ENCODE results near the gene KCNC1.

KCNC1 gene

DNA sequence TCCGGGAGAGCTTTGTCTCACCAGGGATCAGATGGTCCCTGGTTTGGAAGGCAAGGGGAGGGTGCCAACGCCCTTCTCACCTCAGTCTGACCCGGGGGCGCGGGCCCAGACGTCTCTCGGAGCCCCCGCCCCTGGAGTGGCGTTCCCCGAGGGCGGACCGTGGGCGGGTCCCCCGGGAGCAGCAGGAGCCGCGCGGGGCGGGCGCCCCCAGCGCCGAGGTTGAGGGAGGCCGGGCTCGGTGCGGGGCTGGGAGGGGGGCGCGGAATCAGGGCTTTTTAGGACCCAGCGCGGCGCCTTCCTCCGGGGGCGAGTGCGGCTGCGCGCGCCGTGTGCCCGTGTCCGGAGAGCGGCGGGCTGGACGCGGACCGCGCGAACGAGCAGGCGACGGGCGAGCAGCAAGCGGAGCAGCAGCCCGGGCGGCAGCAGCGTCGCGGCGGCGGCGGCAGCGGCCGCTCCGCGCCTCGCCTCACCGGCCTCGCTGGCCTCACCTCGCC, at the start of gene KCNC1:
TSS of gene KCNC1 (plus strand) at position 364 of the 494 bp plus-strand sequence. CDS start 1,222 bp downstream, outside the sequence.
- DNase-seq, result peak; percentile 33

DNA sequence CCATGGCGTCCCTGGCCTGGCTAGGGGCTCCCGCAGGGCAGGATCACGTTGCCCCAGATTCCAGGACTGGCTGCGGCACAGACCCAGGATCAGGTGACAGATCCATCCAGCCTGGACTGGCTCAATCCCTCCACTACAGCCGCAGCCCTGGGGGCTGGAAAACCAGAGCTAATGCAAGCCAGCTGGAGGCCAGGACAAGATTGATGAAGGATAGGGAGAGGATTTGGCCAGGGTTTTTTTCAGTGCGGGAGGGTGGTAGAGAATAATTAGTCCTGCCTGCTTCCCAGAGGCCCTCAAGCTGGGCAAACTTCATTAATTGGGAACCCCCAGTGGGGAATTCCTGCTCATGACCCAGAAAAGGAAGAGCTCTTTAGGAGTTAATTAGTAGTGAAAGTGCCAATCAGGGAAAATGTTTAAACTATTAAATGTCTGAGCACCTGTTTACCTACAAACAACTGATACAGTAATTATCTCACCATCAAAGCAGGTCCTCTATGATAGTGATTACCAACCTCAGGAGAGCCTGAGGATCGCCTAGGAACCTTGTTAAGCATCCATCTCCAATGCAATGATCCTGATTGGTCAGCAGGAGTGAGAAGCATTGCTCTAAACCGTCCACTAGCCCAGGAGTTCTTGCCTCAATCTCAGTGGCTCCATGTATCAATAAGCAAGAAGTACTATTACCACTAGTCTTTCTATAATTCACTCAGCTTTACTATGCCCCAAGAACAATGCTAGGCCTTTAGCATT, 48.2 kb upstream of the KCNC1 start:
- DNase-seq, result no peak

DNA sequence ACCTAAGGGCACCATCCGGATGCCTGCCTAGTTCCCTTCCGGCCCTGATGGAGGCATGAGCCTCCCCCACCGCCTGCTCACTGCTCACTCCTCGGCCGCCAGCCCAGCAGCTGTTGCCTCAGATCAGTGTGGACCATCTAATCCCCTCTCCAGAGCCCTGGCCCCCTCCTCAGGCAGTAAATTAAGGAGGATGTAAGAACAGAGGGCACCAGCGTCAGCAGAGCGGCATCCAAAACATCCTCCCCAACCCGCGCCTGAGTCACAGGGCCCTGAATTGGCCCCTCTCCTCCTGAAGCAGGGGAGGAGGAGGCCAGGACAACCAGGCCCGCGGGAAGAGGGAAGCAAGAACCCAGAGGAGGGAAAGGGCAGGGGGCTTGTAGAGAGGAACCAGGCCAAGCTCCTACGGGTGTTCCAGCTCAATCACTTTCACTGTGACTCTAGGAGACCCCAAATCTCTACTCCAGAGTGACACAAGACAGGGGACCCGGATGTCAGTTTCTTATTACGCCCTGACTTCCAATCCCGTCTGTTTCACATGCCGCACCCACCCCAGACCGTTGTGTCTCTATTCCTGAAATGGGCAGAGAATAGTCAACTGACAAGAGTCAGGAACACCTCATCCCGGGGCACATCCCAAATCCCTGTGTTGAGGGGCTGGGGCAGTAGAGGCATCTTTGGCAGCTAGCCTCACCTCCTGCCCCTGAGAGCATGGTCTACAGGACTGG, 46.5 kb upstream of the KCNC1 start:
- DNase-seq, result no peak

DNA sequence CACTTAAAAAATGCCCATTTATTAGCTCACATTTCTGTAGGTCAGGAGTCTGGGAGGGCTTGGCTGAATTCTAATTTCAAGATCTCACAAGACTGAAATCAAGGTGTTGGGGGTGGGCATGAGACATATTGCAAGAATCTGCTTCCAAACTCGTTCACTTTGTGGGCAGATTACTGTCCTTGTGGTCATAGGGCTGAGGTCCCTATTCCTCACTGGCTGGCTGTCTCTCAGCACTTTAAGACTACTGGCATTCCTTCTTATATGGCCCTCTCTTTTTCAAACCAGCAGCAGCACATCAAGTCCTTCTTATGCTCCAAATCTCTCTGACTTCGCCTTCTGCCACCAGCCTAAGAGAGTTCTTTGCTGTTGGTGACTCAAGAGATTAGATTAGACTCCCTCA, 43.0 kb upstream of the KCNC1 start:
- no peak for DNase-seq

DNA sequence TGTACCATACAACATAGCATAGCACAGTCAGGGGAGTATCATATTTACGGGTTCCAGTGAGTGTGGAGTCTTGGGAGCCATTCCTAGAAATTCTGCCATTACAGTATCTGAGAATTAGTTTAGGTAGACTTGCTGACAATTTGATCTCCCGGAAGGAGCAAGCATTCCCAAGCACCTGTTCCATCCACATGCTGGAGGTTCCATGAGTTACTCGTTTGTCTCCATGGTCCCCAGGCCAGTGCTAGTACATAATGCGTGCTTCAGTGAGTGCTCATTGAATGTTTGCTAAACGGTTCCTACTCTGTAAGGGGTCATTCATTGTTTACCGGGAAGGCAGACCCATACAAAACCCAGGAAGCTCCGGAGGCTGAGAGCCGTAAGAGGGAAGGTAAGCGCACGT, 42.6 kb upstream of the KCNC1 start:
- no peak for DNase-seq

DNA sequence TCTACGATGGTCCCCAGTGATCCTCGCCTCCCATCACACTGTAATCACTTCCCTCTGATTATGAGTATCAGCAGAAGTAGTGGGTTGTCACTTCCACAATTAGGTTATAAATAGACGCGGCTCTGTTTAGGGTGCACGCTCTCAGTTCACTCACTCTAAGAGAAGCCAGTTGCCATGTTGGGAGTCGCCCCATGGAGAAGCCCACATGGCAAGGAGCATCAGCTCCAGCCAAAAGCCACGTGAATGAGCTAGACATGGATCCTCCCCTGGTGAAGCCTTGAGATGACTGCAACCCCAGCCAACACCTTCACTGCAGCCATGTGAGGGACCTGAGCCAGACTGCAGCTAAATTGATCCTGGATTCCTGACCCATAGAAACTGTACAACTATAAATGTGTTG, 41.6 kb upstream of the KCNC1 start:
- DNase-seq, result no peak

DNA sequence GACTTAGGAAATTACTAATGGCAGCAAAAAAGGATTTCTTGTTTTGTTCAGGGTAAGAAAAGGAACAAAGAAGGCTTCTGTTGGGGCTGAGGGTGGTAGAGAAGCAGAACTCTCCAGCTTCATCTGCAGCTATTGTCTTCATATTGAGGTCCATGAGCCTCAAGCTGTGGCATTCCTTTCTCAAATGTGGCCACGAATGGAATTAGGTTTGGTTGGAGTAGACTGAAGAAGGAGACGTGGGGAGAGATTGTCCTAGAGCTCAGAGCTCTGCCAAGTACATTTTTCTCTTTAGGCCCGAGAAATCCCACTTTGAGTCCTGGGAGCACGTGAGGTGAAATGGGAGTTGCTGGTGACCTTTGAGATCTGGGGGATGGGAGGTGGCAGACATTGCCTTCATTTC, 41.0 kb upstream of the KCNC1 start:
- DNase-seq, result no peak

DNA sequence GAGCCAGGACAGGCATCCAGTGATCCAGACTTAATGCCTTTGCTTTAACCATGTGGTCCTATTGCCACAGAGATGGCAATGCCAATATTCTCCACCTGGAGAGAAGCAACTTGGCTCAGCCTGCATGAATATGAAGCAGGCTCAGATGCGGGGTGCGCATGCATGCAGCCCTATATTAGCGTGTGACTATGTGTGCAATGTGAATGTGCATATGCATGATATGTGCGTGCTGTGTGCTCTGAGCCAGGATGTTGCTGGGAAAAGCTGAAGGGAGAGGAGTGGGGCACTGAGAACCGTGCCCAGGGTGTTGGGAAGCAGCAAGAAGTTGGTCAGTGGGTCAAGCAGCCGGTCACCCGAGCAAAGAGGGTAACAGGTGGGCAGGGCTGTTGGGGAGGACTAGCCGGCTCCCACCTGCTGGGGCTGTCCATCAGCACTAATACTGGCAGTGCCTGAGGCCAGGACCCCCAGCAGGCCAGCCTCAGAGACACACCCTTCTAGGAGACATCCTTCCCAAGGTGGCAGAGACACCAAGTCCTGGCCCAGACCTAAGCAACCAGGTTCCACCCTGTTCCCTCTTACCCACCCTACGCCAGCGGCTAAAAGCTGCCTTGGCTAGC, 40.0 kb upstream of the KCNC1 start:
- DNase-seq, result no peak

DNA sequence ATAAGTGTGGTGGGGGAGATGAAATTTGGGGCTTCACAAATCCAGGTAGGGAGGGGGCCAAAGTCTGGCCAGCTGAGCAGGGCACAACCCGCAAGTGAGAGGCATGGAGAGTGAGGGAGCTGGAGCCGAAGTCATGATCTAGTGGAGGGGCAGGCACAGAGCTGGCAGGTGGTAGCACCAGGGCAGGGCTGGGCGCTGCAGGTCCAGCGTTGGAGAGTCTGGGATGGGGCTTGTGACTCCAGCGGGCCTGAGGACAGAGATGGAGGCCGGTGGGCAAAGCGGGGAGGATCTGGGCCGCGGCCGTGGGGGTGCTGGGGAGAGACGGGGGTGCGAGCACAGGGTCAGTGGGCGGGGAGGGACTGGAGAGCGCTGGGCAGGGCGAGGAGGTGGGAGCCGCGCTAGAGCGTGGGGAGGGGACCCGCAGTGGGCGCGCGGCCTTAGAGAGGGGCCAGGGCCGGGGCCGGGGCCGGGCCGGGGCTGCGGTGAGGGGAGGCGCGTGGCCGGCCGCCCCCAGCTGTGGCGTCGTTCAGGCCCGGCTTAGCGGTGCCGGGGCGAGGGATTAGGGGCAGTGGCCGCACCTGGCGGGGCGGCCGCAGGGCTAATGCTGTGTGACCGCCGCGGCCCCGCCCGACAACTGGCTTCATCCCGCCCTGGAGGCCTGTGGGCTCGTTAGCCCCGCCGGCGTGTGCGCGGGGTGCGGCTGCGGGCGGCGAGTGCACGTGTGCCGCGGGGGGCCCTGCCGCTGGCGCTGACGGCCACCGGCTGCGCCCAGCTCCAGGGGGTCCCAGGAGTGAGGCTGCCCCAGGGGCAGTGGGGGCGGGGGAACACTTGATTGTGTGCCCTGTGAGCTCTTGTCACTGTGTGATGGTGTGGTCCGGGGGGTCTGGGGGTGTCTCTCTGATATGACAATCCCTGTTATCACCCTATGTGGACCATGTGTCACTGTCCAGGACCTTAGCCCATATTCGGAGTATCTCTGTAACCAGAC, 38.8 kb upstream of the KCNC1 start:
- DNase-seq, result no peak

DNA sequence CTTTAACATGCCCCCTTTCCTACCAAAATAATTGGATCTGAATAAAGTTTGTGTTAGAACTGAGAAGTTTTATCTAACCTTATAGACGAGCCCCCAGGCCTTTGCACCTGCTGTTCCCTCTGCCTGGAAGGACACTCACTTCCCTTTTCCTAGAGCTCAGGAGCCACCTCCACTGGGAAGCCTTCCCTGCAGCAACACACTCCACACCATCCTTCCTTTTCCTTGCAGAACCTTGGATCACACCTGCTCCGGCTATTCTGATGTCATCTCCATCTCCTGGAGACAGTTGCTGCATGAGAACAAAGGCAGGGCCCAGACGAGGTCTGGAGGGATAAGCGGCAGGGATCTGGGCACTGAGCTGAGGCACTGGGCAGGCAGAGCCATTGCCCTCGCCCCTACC, 37.8 kb upstream of the KCNC1 start:
- no peak for DNase-seq

DNA sequence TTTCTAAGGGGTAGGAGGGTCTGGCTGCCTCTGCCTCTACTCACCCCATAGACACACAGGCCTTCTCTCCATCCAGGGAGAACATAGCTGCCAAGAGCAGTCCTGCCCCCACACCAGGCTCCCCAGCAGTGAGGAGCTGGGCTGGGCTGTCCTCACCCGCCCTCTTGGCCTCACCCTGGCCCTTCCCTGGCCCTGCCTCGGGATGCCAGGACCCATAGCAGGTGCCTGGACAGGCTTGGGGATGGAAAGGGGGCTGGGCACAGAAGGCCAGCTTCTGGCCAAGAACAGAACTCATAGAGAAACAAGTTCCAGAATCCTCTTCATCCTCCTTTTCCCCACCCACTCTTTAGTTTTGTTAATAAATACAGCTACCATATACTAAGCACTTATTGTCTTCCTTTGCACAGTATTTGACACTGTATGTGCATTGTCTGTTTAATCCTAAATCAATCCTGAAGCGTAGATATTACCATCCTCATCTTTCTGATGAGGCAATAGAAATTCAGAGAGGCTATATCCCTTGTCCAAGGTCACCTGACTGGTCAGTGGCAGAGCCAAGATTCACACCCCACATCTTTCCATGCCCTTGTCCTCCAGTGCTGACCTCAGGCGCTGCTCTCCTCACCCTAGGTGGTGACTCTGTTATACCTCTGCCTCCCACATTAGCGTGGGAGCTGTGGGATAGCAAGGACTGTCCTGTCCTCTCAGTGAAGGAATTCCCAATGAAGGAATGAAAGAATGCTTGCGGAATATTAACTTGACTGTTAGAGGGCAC, 37.2 kb upstream of the KCNC1 start:
- DNase-seq, result no peak

DNA sequence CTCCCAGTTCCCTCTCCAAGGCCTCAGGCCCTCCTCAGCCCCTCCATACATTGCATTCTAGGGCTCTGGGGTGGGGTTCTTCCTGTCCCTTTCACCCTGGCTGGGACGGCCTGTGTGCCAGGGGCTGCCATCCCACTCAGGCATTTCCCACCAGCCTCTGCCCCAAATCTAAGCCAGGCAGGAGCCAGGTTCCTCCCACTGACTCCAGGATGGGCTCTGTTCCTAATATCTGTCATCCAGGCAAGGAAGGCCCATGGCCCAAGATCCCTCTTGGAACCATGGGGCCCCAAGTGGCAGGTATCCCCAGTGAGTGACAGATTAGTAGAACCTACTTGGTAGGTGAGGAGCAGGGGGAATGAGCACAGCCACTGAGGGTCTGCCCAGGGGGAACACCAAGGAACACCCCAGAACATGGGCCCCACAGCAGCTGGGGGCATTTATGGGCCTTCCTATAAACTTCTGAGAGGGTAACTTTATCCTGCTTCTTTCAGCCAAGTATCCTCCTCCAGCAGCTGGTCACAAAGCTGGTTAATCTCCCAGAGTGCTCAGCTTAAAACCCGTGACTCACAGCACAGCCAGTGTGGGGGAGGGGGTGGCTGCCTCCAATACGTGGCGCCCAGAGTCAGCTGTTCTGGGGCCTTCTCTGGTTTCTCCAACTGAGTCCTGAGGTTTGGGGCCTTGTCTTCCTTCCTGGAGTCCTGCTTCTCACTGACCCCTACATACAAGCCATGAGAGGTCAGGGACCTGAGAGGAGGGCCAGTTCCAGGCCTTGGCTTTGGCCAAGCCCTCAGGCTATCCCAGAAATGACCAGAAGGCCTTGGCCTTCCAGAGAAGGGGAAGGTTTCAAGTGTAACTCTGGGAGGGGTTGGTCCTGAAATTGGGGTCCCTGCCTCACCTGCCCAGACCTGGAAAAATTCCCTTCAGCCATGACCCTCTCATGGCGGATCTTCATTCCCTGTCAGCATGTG, 35.1 kb upstream of the KCNC1 start:
- DNase-seq, result no peak

DNA sequence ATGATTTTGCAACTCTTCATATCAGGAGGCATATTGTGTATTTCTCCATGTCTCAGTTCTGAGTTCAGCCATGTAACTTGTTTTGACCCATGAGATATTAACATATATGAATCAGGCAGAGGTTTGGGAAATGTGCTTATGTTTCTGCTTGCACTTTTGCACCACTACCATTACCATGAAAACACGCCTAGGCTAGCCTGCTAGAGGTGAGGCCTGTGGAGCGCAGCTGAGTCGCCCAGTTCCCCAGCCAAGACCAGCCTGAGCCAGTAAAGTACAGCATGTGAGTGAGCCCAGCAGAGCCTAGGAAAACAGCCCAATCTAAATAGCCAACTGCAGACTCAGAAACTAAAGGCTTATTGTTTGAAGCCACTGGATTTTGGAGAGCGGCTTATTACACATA, 33.6 kb upstream of the KCNC1 start:
- no peak for DNase-seq

DNA sequence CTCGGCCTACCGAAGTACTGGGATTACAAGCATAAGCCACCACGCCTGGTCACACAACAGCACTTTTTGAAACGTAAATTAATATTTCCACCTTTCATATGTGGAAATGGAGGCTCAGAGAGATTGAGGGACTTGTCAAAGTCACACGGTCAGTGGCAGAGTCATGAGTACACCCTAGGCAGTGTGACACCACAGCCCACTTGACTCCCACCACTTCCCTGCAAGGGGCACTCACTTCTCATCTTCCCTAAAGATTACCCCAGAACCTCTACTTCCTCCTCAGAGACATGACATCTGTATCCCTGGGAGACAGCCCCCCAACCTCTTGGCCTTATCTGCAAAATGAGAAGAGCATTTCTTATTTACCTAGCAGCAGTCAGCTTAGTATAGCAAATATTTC, 31.7 kb upstream of the KCNC1 start:
- DNase-seq, result no peak

DNA sequence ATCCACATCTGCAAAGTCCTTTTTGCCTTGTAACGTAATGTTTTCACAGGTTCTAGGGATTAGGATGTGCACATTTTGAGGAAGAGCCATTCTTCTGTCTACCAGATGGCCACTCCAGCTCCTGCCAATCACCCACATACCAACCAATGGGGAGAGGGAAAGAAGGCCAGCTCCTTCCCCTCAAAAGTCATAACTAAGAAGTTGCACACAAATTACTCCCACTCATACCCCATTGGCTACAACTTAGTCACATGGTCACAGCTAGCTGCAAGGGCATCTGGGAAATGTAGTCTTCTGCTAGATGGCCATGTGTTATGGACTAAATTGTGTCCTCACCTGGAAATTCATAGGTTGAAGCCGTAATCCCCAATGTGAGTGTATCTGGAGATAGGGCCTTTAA, 30.6 kb upstream of the KCNC1 start:
- no peak for DNase-seq

DNA sequence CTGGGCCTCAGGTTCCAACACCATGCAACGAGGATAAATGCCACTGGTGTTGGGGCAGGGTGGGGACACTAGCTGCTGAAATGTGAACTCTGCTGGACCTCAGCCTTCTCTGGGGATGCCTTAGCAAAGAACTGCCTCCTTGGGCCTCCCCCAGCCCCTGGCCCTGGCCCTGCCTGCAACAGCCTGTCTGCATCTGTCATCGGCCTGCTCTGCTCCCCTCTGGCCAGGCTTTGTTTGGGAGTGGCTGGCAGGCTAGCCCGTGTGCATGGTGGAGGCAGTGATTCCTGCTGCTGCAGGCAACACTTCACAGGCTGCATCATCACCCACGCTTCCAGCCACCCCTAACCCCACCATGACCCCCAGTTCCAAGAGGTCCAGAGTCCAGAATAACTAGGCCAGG, 26.8 kb upstream of the KCNC1 start:
- DNase-seq, result no peak

DNA sequence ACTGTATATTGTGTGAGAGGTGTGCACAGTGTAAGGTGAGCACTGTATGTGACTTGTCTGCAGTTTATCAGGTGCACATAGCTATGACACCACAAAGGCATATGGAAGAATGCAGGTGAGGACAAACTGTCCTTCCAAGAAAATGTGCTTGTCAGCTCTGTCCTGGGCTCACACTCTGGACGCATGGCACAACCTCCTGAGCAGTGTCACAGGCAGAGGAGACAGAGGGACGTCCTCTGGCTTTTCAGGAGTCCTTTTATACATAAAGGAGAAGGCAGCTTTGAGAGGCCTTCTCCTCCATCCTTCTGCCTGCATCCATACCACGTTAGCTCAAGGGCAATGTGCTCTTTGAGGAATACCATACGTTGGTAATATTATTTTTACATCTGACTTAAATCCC, 22.7 kb upstream of the KCNC1 start:
- no peak for DNase-seq

DNA sequence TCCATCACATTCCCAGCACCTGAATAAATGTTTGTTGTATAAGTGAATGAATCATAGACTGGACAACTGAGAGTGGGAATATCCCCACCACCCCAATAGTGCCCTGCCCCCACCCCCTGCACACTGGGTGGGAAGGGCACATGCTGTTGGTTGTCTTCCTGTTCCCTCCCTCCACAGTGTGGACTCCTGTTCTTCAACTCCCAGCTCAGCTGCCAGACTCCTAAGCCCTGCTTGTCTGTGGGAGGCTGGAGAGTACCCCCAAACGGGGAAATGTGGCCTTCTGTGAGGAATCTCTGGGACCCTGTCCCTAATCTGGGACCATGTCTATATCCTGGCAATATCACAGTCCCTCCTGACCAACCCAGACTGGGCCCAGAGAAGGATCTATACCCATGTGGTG, 20.7 kb upstream of the KCNC1 start:
- DNase-seq, result no peak

DNA sequence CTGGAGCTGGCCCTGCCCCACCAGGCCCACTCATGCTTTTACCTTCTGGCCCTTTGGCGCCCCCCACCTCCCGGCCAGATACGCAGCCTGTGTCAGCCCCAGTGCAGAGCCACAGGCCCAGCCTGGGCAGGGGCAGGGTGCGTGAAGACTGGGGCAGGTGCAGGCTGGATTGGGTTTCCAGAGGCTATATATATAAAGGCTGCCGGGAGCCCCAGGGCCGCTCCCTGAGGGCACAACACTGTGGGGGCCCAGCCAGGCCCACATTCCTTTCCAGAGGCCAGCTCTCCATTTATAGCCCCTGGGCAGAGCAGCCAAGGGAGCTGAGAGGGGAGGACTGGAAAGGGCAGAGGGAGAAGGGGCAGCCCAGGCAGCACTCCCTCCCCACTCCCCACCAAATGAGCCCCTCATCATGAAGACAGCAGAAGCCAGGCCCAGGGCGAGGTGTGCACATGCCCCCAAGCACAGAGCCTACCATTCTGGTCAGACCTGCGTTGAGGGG, 20.2 kb upstream of the KCNC1 start:
- DNase-seq, result no peak

DNA sequence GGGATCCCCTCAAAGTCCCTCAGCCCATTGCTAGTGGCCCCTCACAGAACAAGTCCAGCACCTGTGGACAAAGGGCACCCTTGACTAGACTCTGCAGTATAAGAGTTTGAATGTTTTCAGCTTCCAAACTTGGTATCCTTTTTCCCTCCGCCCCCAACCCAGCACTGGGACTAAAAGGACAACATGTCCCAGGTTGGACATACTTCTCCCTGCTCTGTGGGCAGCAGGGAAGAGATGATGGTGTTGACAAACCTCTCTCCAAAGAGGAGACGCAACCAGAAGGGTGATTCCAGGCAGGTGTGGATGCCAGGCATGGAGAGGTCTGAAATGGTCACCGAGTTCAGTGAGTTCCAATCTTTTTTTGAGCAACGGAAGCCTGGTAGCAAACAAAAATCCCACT, 19.7 kb upstream of the KCNC1 start:
- no peak for DNase-seq

DNA sequence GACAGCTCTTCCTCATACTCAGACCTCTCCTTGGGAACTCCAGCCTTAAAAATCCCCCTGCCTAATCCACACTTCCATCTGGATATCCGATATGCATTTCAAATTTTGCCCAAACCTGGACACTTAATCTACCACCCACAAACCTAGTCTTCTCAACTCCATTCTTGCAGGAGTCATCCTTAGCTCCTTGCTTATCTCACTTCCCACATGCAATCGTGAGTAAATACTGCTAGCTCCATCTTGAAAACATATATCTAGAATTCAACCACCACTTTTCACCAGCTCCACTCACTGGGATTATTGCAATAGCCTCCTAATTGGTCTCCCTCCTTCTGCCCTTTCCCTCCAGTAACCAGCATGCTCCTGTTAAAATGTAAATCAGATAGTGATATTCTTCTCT, 17.8 kb upstream of the KCNC1 start:
- no peak for DNase-seq

All from NCI-H1436 treated with DMSO at 0.1 percent for 48 hours (cell line).